GM12878 (cell line): ENCODE measurements around the gene FYB1. TPM values are rescaled to one million over a fixed set of nuclear protein-coding genes. Genes with fewer than 3 reads are reported as not detected.

Experiments
- ATAC-seq: fragments of 200-7000 bp; cut with Tn5 transposase; 3 replicates; pipeline ENCODE4 v1.9.1; 2020; ENCODE audit warnings: mild to moderate bottlenecking, moderate library complexity
- BruUV-seq: library from RNA; stranded (reverse); fragments of 400-500 nt; replicated peaks from 2 replicates; lab custom pipeline; 2021; lab: Mats Ljungman, UMichigan
- CTCF ChIA-PET: fragments of 300-600 bp; sonication (Branson Sonifier 250); formaldehyde crosslinking; extraction: SDS; loops from one replicate; lab custom pipeline; 2021; ENCODE audit warnings: inconsistent platforms; lab: Yijun Ruan, JAX
- POLR2A ChIA-PET: fragments of 350-600 bp; formaldehyde crosslinking; extraction: SDS; loops from one replicate; lab custom pipeline; 2021; ENCODE audit warnings: inconsistent platforms; lab: Charles Lee
- RAD21 ChIA-PET: fragments of 300-600 bp; sonication (Branson Sonifier 250); formaldehyde crosslinking; loops from one replicate; lab custom pipeline; 2023; ENCODE audit warnings: antibody characterized with exemption; ENCODE audit not compliant: unreplicated experiment; lab: Charles Lee
- SMC1A ChIA-PET: fragments of 300-600 bp; sonication (Branson Sonifier 250); formaldehyde crosslinking; loops from one replicate; lab custom pipeline; 2023; ENCODE audit not compliant: unreplicated experiment, uncharacterized antibody; lab: Charles Lee
- DNase-seq: peaks from one replicate; pipeline ENCODE4 v3.0.0-alpha.2; 2011; ENCODE audit warnings: low read depth, low spot score
- FAIRE-seq: peaks from 3 replicates; lab custom pipeline; 2011; peaks lifted over from hg19 to GRCh38; lab: Jason Lieb, UNC
- H2AFZ ChIP-seq: 2 replicates; pipeline ENCODE4 v1.6.0; 2011; ENCODE audit warnings: low read depth, low read length, control low read depth; ENCODE audit not compliant: control insufficient read depth
- H3K27ac ChIP-seq: 2 replicates; pipeline ENCODE4 v1.5.1; 2011; ENCODE audit warnings: control low read depth; ENCODE audit not compliant: control insufficient read depth, insufficient read depth
- H3K27me3 ChIP-seq, 2 experiments: replicated peaks in 1 of 2; 2 replicates each; pipeline versions ENCODE4 v1.6.0 to v1.6.1; 2011; ENCODE audit warnings: low read length in 1 of 2; ENCODE audit not compliant: control insufficient read depth in 2 of 2, insufficient read depth in 2 of 2
- H3K36me3 ChIP-seq, 2 experiments: 2 replicates each; pipeline ENCODE4 v1.5.1; 2011; ENCODE audit warnings: low read length in 1 of 2; ENCODE audit not compliant: control insufficient read depth in 2 of 2, insufficient read depth in 2 of 2
- H3K4me1 ChIP-seq: 2 replicates; pipeline ENCODE4 v1.6.1; 2011; ENCODE audit warnings: mild to moderate bottlenecking, low read length, moderate library complexity, mixed read lengths; ENCODE audit not compliant: control insufficient read depth, insufficient read depth
- H3K4me2 ChIP-seq: 2 replicates; pipeline ENCODE4 v1.6.0; 2011; ENCODE audit warnings: control low read depth; ENCODE audit not compliant: control insufficient read depth, insufficient read depth
- H3K4me3 ChIP-seq: fragments of 200-600 bp; sonication (generic); 2 replicates; pipeline ENCODE4 v1.5.1; 2016
- H3K79me2 ChIP-seq: 2 replicates; pipeline ENCODE4 v1.6.0; 2011; ENCODE audit warnings: low read length; ENCODE audit not compliant: control insufficient read depth, insufficient read depth
- H3K9ac ChIP-seq: 2 replicates; pipeline ENCODE4 v1.8.0; 2011; ENCODE audit warnings: low read length, control low read depth, mixed read lengths; ENCODE audit not compliant: control insufficient read depth, insufficient read depth
- H3K9me3 ChIP-seq: replicated peaks from 3 replicates; pipeline ENCODE4 v1.5.1; 2011; ENCODE audit warnings: mild to moderate bottlenecking, low read length; ENCODE audit not compliant: control insufficient read depth, insufficient read depth
- H4K20me1 ChIP-seq: 2 replicates; pipeline ENCODE4 v1.6.0; 2011; ENCODE audit not compliant: control insufficient read depth, insufficient read depth
- ATF2 ChIP-seq: IDR thresholded peaks from 2 replicates; pipeline ENCODE4 v1.6.1; 2012; ENCODE audit warnings: low read length, inconsistent platforms
- SMC3 ChIP-seq: IDR thresholded peaks from 2 replicates; pipeline ENCODE4 v1.6.1; 2011; ENCODE audit warnings: low read length, improper control_type of control experiment, borderline replicate concordance
- ZBTB11 ChIP-seq: fragments of 450-650 bp; formaldehyde crosslinking; IDR thresholded peaks from 2 replicates; pipeline ENCODE4 v1.5.0; 2022; ENCODE audit warnings: mild to moderate bottlenecking, missing genetic modification characterization
- ZNF207 ChIP-seq: fragments of 450-650 bp; IDR thresholded peaks from 2 replicates; pipeline ENCODE4 v1.6.1; 2014; ENCODE audit warnings: antibody characterized with exemption, mild to moderate bottlenecking, borderline replicate concordance
- WGBS: methylation state at CpG from one replicate; pipeline ENCODE4 v1.1.6; 2016; ENCODE audit warnings: low lambda C conversion rate; ENCODE audit not compliant: insufficient replicate concordance, insufficient coverage; ENCODE audit errors: missing lambda C conversion rate; 5-methylcytosine and 5-hydroxymethylcytosine counted together
- in situ Hi-C: fragments of 300-500 bp; cut with MboI; formaldehyde crosslinking; loops from 9 replicates; pipeline ENCODE4 v1.14.3; 2018; ENCODE audit warnings: mixed read lengths
- intact Hi-C: fragments of 100-400 bp; cut with micrococcal nuclease; formaldehyde crosslinking; loops from one replicate; pipeline ENCODE4 v1.14.2; 2022; ENCODE audit not compliant: unreplicated experiment
- polyA plus RNA-seq, 11 experiments: library from polyadenylated mRNA; depleted of rRNA in 4 of 11; unstranded in 6 of 11; stranded (reverse) in 5 of 11; fragments of >200 nt; fragmentation: Nextera tagmentation in 4 of 11; fragmentation: Illumina TruSeq in 1 of 11; extraction: Ambion mirVana in 4 of 11; extraction: Trizol in 1 of 11; gene quantifications; 1 replicate in 1 of 11; 2 replicates in 10 of 11; pipeline versions ENCODE4 v1.2.1 to v1.2.3, GENCODE V29; 2011 to 2016; ENCODE audit warnings: inconsistent platforms in 2 of 11, missing spikeins in 2 of 11, low read depth in 1 of 11
- total RNA-seq, 4 experiments: library from RNA; depleted of rRNA in 3 of 4; stranded (reverse); fragments of >200 nt in 3 of 4; fragmentation: Illumina TruSeq in 1 of 4; extraction: Trizol in 1 of 4; gene quantifications; 2 replicates each; pipeline versions ENCODE4 v1.2.1 to v1.2.3, GENCODE V29; 2013 to 2021

The FYB1 gene
- total and polyA plus RNA-seq, 10 of the 15 experiments (the other 5 are each of a cell fraction or from before 2014, with no cell fraction given), result 0.06 to 4.3 (median 0.25) TPM; not detected in 2

DNA sequence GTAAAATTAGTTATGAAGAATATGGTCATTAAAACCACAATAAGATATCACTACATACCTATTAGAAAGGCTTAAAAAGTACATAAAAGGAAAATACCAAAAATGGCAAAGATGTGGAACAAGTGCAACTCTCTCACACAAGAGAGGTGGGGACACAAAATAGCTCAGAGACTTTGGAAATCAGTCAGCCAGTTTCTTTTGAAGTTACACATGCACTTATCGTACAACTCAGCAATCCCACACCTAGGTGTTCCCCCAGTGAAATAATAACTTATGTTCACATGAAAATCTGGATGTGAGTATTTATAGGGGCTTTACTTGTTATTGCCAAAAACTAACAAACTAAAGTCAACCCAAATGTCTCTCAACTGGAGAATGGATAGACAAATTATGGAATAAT is 135.4 kb downstream of the FYB1 start:
- in situ Hi-C loops, result loop anchor here (25.0 kb wide), 1 partner anchor 647 kb away; no protein-coding TSS in a partner anchor
- 4% methylated on average over 1 of the region's 1 CpG for WGBS
- ChIA-PET RAD21 (no interaction called here), SMC1A (interaction anchor here (0.9 kb wide), 1 partner anchor 124 kb away, joined by 3 read pairs; no protein-coding TSS in a partner anchor), POLR2A (interaction anchor here (0.5 kb wide), 1 partner anchor 113 kb away, joined by 3 read pairs; no protein-coding TSS in a partner anchor), CTCF (no interaction called here)
- no peak overlapping the region for H2AFZ ChIP-seq
- no peaks in the 10 kb centered on the region for H3K36me3 ChIP-seq
- H3K9me3 ChIP-seq, result no peaks in the 10 kb centered on the region
- no peak overlapping the region for H3K4me2 ChIP-seq
- no peak overlapping the region for H3K4me3 ChIP-seq
- H3K9ac ChIP-seq, result no peak overlapping the region
- no peaks in the 10 kb centered on the region for H3K27me3 ChIP-seq
- peak; percentile 46; the same call in 2 of the 3 replicates for ATAC-seq
- no peaks in the 10 kb centered on the region for H3K79me2 ChIP-seq
- BruUV-seq, result no TSS peak
- no peak overlapping the region for H3K27ac ChIP-seq
- H4K20me1 ChIP-seq, result no peaks in the 10 kb centered on the region
- TF ChIP-seq ZNF207 (no peak), SMC3 (no peak), ZBTB11 (CRISPR knock-in tag) (no peak), ATF2 (0 out of 2 replicates have a peak, but pooled peaks have one; percentile 34)
- no peaks in the 10 kb centered on the region for H3K4me1 ChIP-seq
- no peak for FAIRE-seq
- intact Hi-C loops, result loop anchor here (5.0 to 10.0 kb wide), 2 partner anchors 201 to 252 kb away; no protein-coding TSS in a partner anchor
- DNase-seq, result no peak
